ENCODE data around the gene SYNGR2.
A peak's percentile ranks its signal among the peaks of the same experiment; 100 is the strongest.

SYNGR2 gene

DNA sequence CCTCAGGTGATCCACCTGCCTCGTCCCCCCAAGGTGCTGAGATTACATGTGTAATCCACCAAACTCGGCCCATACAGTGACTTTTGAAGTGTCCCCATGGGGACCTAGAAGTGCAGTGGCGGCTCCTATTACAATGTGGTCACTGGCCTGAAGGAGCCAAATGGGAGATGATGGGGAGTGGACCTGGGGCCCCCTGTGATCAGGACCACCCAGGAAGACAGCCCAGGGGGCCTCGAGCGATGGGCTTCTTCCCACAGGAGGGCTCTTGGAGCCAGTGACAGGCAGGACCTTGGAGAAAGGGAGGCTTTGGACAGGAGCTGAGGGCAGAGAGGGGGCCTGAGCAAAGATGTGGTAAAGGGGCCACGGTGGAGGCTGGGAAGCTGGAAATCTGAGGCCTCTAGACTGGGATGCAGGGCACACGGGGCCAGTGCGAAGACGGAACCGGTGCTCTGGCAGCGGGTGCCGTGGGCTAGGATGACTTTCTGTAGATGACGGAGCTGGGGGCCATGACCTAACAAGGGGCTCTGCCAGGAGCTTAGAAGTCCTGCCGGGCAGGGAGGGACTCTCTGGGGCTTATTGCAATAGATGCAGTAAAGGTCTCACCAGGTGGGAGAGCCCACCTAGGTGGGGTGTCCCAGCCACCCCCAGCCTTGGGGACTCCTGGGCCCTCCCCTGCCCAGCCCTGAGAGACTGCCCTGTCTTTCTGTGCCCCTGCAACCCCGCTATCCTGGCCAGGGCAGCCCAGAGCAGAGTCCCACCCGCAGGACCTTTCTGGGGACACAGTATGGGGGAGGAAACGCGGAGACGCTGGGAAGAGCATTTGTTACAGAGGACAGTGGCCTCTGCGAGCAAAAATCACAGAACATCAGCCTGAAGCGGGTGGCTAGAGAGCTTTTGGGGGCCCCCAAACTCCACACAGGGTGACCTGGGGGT is 24.9 kb upstream of the SYNGR2 start:
- DNase-seq: no peak

DNA sequence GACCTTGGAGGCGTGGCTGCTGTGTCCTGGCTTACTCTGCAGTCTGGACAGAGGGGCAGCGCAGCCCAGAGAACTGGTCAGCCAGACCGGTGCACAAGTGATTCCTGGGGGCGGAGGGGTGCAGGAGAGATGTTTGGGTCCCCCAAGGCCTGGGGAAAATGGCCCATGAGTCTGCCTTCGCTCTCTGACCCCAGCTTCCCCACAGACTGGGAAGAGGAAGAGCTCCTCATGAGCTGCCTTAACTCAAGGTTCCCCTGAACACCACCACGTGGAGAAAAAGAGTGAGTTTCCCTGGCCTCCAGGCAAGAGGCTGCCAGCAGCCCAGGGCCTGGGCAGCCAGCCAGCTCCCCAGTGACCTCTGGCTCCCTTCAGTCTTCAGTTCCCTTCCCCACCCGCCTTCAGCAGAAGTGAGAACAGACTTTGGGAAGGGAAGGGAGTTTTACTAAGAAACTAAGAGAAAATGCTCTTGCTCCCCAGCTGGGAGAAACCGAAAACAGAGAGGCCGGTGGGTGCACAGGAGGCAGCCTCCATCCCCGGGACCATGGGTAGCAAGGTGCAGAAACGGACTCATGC is 24.1 kb upstream of the SYNGR2 start:
- peak; percentile 96 to 98 (median 97) for DNase-seq

DNA sequence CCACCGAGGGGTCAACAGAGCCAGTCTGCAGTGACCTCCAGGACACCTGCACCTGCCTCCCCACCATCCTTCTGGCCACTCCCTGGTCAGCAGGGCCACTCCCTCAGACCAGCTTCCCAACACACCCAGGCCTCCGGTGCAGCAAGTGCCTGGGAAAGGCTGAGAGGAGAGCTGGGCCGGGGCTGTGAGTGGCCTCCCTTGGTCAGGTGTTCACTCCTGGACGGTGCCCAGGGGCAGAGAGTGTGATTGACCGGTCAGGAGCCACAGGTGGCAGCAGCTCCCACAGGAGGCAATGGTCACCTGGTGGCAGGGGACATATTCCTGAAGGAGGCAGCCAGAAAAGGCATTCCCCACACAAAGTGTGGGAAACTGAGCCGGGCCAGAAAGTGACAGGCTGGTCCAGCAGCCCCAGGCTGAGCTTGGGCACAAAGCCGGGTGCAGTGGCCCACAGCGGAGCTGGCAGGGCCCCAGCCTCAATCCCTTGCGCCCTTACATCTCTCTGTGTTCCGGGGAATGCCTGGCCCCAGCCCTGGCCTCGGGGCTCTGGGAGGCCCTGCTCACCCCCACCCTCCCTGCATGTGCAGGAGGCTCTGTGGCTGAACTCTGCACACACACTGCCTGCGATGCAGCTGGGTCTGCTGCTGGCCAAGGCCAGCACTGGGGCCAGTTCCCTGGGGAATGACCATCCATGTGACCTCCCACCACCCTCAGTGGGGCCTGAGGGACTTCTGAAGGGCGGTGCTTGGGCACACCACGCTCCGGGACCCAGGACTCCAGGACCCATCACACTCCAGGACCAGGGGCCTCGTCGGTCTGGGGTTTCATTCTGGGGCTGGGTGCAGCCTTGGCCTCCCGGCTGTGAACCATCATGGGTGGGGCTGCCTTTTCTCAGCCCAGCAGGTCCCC is 23.4 kb upstream of the SYNGR2 start:
- no peak for DNase-seq

DNA sequence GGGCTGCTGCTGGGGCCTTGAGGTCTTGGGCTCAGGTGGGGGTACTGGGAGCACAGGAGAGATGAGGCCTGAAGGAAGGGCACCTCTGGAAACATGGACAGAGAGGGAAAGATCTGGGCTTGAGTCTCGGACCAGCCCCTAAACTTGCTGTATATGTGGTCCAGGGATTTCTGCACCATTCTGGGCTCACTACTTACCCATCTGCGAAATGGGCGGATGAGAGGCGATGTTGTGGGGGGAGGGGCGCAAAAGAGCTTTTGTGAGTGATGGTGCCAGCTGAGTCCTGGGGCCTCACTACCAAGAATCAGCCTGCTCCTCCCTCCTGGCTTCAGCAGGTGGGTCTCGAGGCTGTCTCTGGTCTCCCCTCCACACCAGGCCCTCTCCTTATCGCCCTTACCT is 21.9 kb upstream of the SYNGR2 start:
- DNase-seq: no peak

DNA sequence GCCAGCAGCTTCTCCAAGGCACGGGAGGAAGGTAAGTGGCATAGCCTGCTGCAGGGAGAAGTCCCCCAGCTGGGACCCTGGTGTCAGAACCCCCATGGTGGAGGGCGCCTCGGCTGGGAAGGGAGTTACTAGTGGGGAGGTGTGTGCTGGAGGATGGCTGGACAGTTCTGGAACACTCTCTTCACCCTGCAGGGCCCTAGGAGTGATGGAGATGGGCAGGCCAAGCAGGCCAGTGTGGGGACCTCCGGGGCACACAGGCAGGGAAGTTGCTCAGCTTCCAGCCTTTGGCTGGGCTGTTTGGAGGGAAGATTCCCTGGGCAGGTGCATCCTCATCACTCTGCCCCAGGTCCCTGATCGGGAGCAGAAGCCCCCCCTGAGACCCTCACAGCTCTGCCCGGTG is 21.5 kb upstream of the SYNGR2 start:
- DNase-seq: no peak

DNA sequence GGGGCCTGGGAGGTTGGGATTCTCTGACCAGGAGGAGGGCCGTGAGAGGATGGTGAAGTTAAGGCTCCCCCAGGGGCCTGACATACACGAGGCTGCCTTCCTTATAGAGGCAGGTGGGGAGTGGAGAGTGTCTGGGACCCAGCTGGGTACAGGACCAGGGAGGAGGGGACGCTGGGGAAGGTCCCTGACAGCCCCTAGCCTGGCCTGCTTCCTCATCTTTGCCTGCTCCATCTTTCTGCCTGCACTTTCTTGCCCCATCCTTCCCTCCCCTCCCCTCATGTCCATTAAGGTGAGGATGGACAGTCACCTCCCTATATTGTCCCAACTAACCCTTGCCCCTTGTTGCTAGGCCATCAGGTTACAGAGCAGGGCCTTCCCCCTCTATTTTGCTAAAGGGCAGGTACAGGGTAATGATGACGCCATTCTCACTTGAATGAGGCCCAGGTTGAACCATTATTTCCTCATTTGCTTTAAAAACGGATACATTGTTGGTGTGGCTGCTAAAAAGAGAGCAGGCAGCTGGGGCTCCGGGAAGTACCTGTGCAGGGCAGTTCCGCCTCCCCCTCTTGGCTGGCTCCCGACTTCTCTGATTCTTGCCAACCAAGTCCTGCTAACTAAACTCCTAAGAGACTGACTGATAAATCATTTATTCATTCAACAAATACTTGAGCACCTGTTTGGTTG is 20.9 kb upstream of the SYNGR2 start:
- DNase-seq: no peak

DNA sequence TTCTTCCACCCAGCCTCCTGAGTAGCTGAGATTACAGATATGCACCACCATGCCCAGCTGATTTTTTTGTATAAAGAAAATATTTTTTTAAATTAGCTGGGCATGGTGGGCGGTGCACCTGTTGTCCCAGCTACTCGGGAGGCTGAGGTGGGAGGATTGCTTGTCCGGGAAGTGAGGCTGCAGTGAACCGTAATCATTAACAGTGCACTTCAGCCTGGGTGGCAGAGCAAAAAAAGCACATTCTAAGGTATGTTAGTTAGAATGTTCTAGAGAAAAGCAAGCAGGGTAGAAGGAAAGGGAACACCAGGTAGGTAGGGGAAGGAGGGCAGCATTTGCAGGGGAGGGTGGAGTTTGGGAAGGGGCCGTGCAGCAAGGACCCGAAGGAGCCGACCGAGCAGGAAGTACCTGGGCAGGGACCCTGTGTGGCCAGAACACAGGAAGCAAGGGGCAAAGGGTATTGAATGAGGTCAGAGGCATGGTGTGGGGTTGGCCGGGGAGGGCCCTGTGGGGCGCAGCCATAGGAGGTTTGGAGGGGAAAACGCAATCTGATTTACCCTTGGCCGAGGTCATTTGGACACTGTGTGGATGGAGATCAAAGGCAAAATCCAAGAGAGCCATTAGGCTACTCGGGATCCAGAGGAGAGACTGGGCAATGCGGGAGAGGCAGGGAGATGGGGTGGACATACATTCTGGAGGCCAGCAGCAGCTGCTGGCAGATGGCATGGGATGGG is 19.9 kb upstream of the SYNGR2 start:
- no peak for DNase-seq

DNA sequence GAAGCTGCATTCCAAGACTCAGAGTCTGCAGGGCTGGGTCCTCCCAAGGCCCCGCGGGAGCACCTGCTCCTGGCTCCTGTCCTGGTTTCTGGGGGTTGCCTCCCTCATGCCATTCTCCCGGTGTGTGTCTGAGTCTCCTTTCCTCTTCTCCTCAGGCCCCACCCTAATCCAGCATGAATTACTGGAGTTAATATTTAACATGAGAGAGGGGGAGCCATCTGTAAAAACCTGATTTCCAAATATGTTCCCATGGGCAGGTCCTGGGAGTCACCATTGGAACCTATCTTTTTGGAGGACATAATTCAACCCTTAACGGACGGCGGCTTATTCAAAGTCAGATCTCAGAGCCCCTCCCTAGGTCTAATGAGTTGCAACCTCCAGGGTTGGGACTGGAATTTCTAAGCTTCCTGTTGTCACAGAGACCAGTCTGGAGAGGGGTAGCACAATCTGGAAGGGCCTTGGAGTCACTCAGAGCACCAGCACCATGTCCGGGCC is 16.8 kb upstream of the SYNGR2 start:
- no peak for DNase-seq

DNA sequence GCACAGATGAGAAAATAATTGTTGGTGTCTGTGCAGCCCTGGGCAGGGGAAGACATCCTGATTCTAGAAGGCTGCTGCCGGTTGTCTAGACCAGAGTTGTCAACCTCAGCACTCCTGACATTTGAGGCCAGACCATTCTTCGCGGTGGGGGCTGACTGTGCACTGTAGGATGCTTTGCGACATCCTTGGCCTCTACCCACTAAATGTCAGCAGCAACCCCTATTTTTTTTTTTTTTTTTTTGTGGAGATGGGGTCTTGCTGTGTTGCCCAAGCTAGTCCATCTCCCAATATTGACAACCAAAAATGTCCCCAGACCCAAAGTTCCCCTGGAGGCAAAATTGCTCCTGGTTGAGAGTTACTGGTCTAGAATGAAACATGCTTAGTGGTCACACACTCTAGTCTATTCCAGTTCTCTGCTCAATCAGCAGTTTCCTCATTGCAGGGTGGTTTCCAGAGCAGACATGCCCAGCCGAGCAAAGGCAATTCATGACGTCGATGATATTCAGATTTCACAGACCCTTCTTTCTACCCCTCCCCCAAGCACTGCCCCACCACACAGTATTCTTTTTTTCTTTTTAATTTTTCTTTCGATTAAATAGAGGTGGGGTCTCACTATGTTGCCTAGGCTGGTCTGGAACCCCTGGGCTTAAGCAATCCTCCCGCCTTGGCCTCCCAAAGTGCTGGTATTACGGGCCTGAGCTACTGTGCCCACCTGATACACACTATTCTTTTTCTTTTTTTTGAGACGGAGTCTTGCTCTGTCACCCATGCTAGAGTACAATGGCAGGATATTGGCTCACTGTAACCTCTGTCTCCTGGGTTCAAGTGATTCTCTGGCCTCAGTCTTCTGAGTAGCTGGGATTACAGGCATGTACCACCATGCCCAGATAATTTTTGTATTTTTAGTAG is 13.2 kb upstream of the SYNGR2 start:
- peak; percentile 88 to 92 (median 92) for DNase-seq

DNA sequence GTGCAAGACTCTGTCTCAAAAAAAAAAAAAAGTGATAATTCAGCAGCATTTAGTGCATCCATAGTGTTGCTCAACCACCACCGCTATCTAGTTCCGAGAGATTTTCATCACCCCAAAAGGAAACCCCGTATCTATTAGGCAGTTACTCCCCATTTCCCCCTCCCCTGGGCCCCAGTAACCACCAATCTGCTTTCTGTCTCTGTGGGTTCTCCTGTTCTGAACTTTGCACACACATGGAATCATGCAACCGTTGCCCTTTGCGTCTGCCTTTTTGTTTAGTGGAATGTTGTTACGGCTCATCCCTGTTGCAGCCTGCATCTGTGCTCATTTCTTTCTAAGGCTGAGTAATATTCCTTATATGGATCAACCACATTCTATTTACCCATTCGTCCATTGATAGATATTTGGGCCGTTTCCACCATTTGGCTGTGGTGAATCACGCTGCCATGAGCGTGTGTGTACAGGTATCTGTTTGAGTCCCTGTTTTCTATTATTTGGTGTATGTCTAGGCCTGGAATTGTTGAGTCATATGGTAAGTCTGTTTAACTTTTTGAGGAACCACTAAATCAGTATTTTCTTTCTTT is 8.7 kb upstream of the SYNGR2 start:
- peak in 1 of 3 donors; percentile 48 for DNase-seq

DNA sequence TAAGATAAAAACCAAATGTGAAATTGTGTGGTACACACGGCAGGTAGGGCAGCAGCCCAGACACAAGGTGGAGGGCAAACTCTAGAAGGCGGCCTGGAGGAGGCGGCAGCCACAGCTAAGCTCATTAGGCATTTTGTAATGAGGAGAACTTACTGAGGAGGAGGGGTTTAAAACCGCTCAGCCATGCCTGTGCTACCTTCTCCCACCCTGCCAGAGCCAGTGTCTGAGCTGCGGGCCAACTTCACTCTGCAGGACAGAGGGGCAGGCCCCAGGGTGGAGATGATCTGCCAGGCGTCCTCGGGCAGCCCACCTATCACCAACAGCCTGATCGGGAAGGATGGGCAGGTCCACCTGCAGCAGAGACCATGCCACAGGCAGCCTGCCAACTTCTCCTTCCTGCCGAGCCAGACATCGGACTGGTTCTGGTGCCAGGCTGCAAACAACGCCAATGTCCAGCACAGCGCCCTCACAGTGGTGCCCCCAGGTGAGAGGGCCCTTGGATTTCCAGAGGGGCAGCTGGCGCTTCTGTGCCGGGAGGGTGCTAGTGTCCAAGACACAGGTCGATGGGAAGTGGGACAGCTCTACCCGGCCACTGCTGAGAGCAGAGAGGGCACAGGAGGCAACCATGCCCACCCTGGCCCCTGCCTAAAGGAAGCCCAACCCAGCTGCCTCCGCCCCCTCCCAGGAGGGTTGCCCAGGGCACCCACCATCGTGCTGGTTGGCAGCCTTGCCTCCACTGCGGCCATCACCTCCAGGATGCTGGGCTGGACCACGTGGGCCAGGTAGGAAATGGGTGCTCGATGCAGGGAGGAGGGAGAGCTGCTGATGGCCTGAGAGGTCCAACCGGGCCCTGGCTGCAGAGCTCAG is 4.3 kb upstream of the SYNGR2 start:
- no peak for DNase-seq

DNA sequence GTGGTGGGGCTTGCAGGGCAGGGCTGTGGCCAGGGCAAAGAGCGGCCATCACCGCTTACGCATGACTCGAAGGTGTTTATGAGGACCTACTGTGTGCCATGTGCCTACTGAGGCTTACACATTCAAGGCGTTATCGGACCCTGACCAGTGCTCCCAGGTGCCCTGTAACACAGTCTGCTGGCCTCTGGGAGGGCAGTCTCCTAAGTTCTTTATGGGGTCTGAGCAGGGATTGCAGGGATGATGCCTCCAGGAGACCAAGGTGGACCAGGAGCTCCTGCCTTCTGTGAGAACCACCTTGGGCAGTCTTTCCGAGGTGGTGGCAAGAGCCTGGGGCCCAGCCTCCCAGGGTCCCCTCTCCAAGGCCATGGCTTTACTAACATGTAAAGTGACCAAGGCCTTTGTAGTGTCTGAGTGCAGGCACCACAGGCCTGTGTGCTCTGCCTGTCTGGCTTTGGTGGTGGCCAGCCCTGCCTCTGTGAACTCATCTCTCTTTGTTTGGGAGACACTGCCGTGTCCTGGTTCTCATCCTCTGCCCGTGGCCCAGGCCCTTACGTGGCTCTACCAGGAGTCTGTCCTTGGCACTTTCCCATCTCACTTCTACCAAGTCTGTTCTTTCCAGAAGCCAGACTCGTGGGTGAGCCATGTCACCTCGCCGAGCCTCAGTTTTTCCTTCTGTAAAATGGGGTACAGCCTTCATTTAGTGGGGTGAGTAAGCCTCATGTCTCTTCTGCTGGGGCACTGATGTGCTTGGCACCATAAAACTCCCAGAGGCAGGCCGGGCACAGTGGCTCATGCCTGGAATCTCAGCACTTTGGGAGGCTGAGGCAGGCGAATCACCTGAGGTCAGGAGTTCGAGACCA is 3.4 kb upstream of the SYNGR2 start:
- no peak for DNase-seq

DNA sequence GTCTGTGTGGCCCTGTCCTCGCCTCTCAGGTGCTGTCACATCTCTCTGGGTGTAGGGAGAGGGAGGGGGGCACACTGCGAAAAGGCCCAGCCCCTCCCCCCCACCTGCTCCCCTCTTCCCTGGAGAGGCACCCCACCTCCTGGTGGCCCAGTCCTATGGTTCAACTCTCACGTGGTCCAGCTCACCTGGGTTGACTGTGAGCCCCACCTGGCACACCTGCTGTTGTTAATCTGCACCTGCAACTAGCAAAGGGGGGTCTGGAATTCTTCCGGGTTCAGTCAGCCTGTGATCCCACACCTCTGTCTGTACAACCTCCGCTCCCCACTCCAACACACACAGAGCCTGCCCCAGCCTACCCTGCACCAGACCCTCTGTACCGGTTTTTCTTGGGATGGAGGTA is 2.0 kb upstream of the SYNGR2 start:
- DNase-seq: no peak

DNA sequence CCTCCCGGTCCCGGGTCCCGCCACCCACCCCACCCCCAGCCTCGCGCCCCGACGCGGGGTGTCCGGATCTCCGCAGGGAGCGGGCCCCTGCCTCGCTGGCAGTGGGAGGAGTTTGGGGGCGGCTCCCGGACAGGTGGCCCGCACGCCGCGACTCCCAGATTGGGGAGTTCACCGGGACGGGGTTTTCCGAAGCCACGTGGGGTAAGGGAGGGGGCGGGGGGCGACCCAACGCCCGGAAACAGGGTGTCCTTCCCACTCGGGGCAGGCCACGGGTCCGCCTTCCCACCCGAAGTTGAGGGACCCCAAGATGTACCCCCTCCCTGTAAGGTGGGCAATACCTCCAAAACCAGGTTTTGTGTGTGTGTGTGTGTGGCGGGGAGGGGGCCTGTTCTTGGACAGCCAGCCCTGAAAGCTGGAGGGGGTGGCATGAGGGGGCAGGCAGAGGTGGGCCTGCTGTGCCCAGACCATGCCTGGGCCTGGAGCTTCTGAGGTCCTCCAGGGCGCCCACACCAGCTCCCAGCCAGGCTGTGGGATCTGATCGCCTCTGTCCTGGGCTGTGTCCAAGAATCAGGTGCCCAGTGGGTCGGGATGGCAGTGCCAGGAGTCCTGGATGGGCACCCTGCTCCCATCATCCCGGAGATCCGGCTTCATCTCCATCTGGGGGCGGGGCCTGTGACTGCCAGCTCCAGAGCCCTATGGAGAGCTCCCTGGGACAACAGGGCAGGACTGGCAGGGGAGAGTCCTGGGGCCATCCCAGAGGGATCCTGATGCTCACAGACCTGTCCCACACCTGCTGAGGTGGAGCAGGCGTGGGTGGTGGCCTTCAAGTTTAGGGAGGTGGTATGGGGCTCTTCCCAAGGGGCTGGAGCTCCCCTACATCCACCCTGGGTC is 767 bp downstream of the SYNGR2 start:
- DNase-seq: peak in 2 of 3 donors; percentile 57 to 65

DNA sequence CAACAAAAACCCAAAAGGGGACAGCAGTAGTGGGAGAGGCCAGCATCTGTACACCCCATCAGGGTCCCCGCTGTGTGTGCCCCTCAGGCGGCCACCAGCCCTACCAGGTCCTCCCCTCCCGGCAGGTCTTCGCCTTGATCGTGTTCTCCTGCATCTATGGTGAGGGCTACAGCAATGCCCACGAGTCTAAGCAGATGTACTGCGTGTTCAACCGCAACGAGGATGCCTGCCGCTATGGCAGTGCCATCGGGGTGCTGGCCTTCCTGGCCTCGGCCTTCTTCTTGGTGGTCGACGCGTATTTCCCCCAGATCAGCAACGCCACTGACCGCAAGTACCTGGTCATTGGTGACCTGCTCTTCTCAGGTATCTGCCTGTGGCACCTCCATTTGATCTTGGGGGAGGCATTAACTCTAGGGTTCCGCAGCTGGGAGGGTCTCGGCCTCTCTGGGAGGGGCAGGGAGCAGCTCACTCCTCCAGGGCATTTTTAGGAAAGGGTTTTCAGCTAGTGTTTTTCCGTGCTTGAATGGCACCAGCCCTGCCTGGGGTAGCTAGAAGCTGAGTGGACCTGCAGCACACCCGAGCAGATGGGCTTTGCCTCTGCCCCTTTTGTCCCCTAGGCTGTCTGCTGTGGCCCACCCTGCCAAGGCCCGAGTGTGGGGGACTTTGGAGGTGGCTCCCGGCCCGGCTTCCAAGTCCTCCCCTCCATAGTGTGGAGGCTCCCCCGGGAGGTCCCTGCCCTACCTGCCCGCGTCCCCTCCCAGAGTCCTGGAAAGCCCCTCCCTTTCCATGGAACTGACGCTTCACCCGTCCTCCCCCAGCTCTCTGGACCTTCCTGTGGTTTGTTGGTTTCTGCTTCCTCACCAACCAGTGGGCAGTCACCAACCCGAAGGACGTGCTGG is 2.6 kb downstream of the SYNGR2 start:
- peak; percentile 52 to 67 (median 64) for DNase-seq
